IMR-90 (cell line): ENCODE measurements around the gene CHMP6. TPM values are rescaled to one million over a fixed set of nuclear protein-coding genes. Genes with fewer than 3 reads are reported as not detected.

Experiments
- ATAC-seq: fragments of 200-7000 bp; cut with Tn5 transposase; 2 replicates; pipeline ENCODE4 v1.9.1; 2020; ENCODE audit warnings: low read depth, mild to moderate bottlenecking, moderate library complexity
- BruUV-seq: library from RNA; stranded (reverse); fragments of 400-500 nt; replicated peaks from 2 replicates; lab custom pipeline; 2021; lab: Mats Ljungman, UMichigan
- CTCF ChIA-PET: fragments of 300-600 bp; formaldehyde crosslinking; extraction: SDS; loops from one replicate; lab custom pipeline; 2021; ENCODE audit warnings: antibody characterized with exemption; lab: Yijun Ruan, JAX
- POLR2A ChIA-PET: fragments of 300-600 bp; sonication (Branson Sonifier 250); formaldehyde crosslinking; loops from one replicate; lab custom pipeline; 2022; ENCODE audit warnings: antibody characterized with exemption; ENCODE audit not compliant: unreplicated experiment; lab: Charles Lee
- DNase-seq: peaks from one replicate; pipeline ENCODE4 v3.0.0; 2013
- H2AFZ ChIP-seq: replicated peaks from 2 replicates; pipeline ENCODE3; 2013; ENCODE audit warnings: low read length, mild to moderate bottlenecking; ENCODE audit not compliant: poor library complexity
- H2AK5ac ChIP-seq: 2 replicates; pipeline ENCODE4 v1.6.1; 2013; ENCODE audit warnings: low read depth, low read length, inconsistent platforms
- H2AK9ac ChIP-seq: replicated peaks from 2 replicates; pipeline ENCODE3; 2013; ENCODE audit warnings: mild to moderate bottlenecking, low read depth, low read length, moderate library complexity; ENCODE audit not compliant: poor library complexity
- H2BK120ac ChIP-seq: 2 replicates; pipeline ENCODE4 v1.6.1; 2013; ENCODE audit warnings: low read depth, low read length, inconsistent platforms
- H2BK15ac ChIP-seq: 3 replicates; pipeline ENCODE4 v1.6.1; 2013; ENCODE audit warnings: low read depth, low read length, inconsistent platforms
- H2BK20ac ChIP-seq: 2 replicates; pipeline ENCODE4 v1.6.1; 2013; ENCODE audit warnings: low read depth, mild to moderate bottlenecking, inconsistent platforms, low read length, moderate library complexity
- H2BK5ac ChIP-seq: 2 replicates; pipeline ENCODE4 v1.6.1; 2013; ENCODE audit warnings: mild to moderate bottlenecking, low read depth, low read length, inconsistent platforms; ENCODE audit not compliant: poor library complexity, severe bottlenecking
- H3K14ac ChIP-seq: replicated peaks from 2 replicates; pipeline ENCODE4 v1.6.1; 2013; ENCODE audit warnings: low read depth, low read length, inconsistent platforms
- H3K18ac ChIP-seq: 2 replicates; pipeline ENCODE4 v1.6.1; 2013; ENCODE audit warnings: low read depth, low read length, control low read depth
- H3K23ac ChIP-seq: 2 replicates; pipeline ENCODE4 v1.6.1; 2013; ENCODE audit warnings: low read depth, low read length, inconsistent platforms
- H3K27ac ChIP-seq: 2 replicates; pipeline ENCODE4 v1.5.1; 2013; ENCODE audit warnings: mild to moderate bottlenecking, control low read depth, low read length; ENCODE audit not compliant: insufficient read depth
- H3K27me3 ChIP-seq: 2 replicates; pipeline ENCODE4 v1.6.1; 2013; ENCODE audit warnings: low read length; ENCODE audit not compliant: control insufficient read depth, insufficient read depth
- H3K36me3 ChIP-seq: 2 replicates; pipeline ENCODE4 v1.6.1; 2013; ENCODE audit warnings: low read length, mixed read lengths; ENCODE audit not compliant: control insufficient read depth, insufficient read depth
- H3K4ac ChIP-seq: 2 replicates; pipeline ENCODE4 v1.6.1; 2013; ENCODE audit warnings: low read depth, low read length, inconsistent platforms
- H3K4me1 ChIP-seq: 2 replicates; pipeline ENCODE4 v1.6.1; 2013; ENCODE audit warnings: low read length, mixed read lengths; ENCODE audit not compliant: control insufficient read depth, insufficient read depth
- H3K4me2 ChIP-seq: 2 replicates; pipeline ENCODE4 v1.6.1; 2013; ENCODE audit warnings: low read depth, mild to moderate bottlenecking, control low read depth, low read length, moderate library complexity
- H3K4me3 ChIP-seq: 2 replicates; pipeline ENCODE4 v1.5.1; 2013; ENCODE audit warnings: low read depth, mild to moderate bottlenecking, control low read depth, low read length, moderate library complexity; ENCODE audit not compliant: insufficient read depth
- H3K56ac ChIP-seq: 2 replicates; pipeline ENCODE4 v1.6.1; 2013; ENCODE audit warnings: low read length, inconsistent platforms; ENCODE audit not compliant: insufficient read depth; ENCODE audit errors: extremely low read depth
- H3K79me1 ChIP-seq, 2 experiments: 2 replicates each; pipeline ENCODE4 v1.6.1; 2013; ENCODE audit warnings: low read length in 2 of 2, inconsistent platforms in 1 of 2, low read depth in 1 of 2
- H3K9ac ChIP-seq: 2 replicates; pipeline ENCODE4 v1.6.1; 2013; ENCODE audit warnings: low read depth, low read length, control low read depth
- H3K9me1 ChIP-seq: 2 replicates; pipeline ENCODE4 v1.6.1; 2013; ENCODE audit warnings: low read length, inconsistent platforms; ENCODE audit not compliant: insufficient read depth
- H3K9me3 ChIP-seq: 2 replicates; pipeline ENCODE4 v1.6.1; 2013; ENCODE audit warnings: low read length; ENCODE audit not compliant: control insufficient read depth, insufficient read depth
- H4K20me1 ChIP-seq: 2 replicates; pipeline ENCODE4 v1.6.1; 2013; ENCODE audit warnings: low read length, inconsistent platforms; ENCODE audit not compliant: insufficient read depth
- H4K5ac ChIP-seq: 2 replicates; pipeline ENCODE4 v1.6.1; 2013; ENCODE audit warnings: mild to moderate bottlenecking, low read depth, low read length, control low read depth
- H4K8ac ChIP-seq, 2 experiments: 2 replicates each; pipeline ENCODE4 v1.6.1; 2013; ENCODE audit warnings: low read depth in 2 of 2, low read length in 2 of 2, control low read depth in 1 of 2, inconsistent platforms in 1 of 2
- H4K91ac ChIP-seq: 2 replicates; pipeline ENCODE4 v1.6.1; 2013; ENCODE audit warnings: low read depth, low read length, inconsistent platforms; ENCODE audit not compliant: insufficient read depth
- BHLHE40 ChIP-seq: fragments of 150-350 bp; IDR thresholded peaks from 2 replicates; pipeline ENCODE4 v1.6.1; 2016; ENCODE audit warnings: mild to moderate bottlenecking, low read depth, low read length
- FOS ChIP-seq: fragments of 150-350 bp; IDR thresholded peaks from 2 replicates; pipeline ENCODE4 v1.6.1; 2016; ENCODE audit warnings: low read depth, low read length
- MAFK ChIP-seq: IDR thresholded peaks from 2 replicates; pipeline ENCODE4 v1.6.1; 2012; ENCODE audit warnings: low read depth, low read length, improper control_type of control experiment
- MAZ ChIP-seq: IDR thresholded peaks from 2 replicates; pipeline ENCODE4 v1.6.1; 2012; ENCODE audit warnings: low read depth, mild to moderate bottlenecking, low read length, improper control_type of control experiment, moderate library complexity, borderline replicate concordance
- NFE2L2 ChIP-seq: fragments of 150-350 bp; IDR thresholded peaks from 2 replicates; pipeline ENCODE4 v1.6.1; 2016; ENCODE audit warnings: low read depth, mild to moderate bottlenecking, low read length
- POLR2A ChIP-seq: IDR thresholded peaks from 2 replicates; pipeline ENCODE4 v1.6.1; 2012; ENCODE audit warnings: mild to moderate bottlenecking, low read depth, low read length
- RAD21 ChIP-seq: IDR thresholded peaks from 2 replicates; pipeline ENCODE4 v1.6.1; 2012; ENCODE audit warnings: low read length, improper control_type of control experiment
- SMC3 ChIP-seq: fragments of 150-350 bp; IDR thresholded peaks from 2 replicates; pipeline ENCODE4 v1.6.1; 2016; ENCODE audit warnings: low read depth, mild to moderate bottlenecking, antibody characterized with exemption, low read length, moderate library complexity
- WGBS, 2 experiments: methylation state at CpG; one replicate each; pipeline versions ENCODE4 v1.1.5 to v1.1.7; 2013; ENCODE audit warnings: missing lambda C conversion rate in 2 of 2; ENCODE audit not compliant: insufficient read length in 1 of 2; ENCODE audit errors: extremely low coverage in 2 of 2; 5-methylcytosine and 5-hydroxymethylcytosine counted together
- dilution Hi-C: fragments of 300-500 bp; cut with HindIII; formaldehyde crosslinking; loops from one replicate; pipeline ENCODE4 v1.14.3; 2018; ENCODE audit warnings: low sequenced_read_pairs; ENCODE audit not compliant: unreplicated experiment
- in situ Hi-C: fragments of 300-500 bp; cut with MboI; formaldehyde crosslinking; loops from 3 replicates; pipeline ENCODE4 v1.14.3; 2019; ENCODE audit warnings: low sequenced_read_pairs, inconsistent platforms, mixed read lengths
- intact Hi-C: fragments of 100-400 bp; cut with micrococcal nuclease; formaldehyde crosslinking; loops from 2 replicates; pipeline ENCODE4 v1.10.0; 2022
- polyA plus RNA-seq, 3 experiments: library from polyadenylated mRNA; depleted of rRNA; stranded (reverse); fragments of >200 nt; gene quantifications; 2 replicates each; pipeline ENCODE4 v1.2.3, GENCODE V29; 2012; ENCODE audit warnings: low replicate concordance in 1 of 3
- total RNA-seq: library from RNA; depleted of rRNA; stranded (reverse); fragments of >200 nt; gene quantifications from 2 replicates; pipeline ENCODE4 v1.2.3, GENCODE V29; 2012
- TF ChIP-seq, protein P1 (sequence below): fragments of 150-350 bp; IDR thresholded peaks from 2 replicates; pipeline ENCODE4 v1.6.1; 2016; ENCODE audit warnings: low read depth, mild to moderate bottlenecking, low read length, moderate library complexity, borderline replicate concordance

The CHMP6 gene
- total and polyA plus RNA-seq, 2 of the 4 experiments (the other 2 are of a cell fraction), result 5.0 to 40.3 TPM

DNA sequence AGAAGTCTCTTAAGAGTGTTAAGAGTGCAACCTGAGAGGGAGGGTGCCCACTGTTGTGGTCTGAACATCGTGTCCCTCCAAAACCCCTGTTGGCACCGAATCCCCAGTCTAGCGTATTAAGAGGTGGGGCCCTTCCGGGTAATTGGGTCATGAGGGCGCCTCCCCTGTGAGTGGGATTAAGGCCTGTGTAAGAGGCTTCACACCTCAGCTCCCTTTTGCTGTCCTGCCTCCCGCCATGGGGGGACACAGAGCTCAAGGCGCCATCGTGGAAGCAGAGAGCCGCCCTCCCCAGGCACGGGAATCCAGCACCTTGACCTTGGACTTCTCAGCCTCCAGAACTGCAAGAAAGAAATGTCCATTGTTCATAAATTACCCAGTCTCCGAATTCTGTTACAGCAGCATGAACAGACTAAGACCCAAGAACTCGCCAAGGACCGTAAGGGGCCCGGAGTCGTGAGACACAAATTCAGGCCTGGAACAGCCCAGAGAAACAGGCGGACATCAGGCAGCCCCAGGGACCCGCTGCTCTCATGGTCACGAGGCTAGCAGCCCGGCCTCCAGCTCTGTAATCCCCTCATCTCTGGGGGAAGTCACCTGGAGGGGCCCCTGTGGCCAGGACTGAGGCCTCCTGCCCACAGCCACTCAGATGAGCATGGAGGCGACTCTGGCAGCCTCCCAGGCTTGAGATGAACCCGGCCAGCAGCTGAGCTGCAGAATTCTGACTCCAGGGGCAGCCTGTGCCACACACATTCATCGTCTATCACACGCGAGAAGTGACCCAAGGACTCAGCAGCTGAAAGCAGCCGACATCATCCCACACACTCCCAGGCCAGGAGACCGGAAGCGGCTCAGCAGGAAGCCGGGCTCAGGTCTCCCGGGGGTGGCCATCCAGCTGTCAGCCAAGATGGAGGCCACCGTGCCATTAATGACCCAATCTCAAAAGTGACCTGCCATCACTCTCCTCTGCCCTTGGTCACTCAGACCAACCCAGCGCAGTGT is 12.8 kb upstream of the CHMP6 start:
- Histone ChIP-seq H3K4me2 (no peak overlapping the region), H4K8ac (no peak overlapping the region; a peak in 1 of 4 replicates), H3K27me3 (no peaks in the 10 kb centered on the region), H3K14ac (no peak overlapping the region), H2BK20ac (no peak overlapping the region), H2AK5ac (no peak overlapping the region), H3K56ac (no peak overlapping the region), H4K91ac (no peak overlapping the region), H2BK120ac (no peak overlapping the region), H3K4me1 (no peaks in the 10 kb centered on the region; the same call in 1 of the 2 replicates), H3K36me3 (no peaks in the 10 kb centered on the region), H3K9me1 (0 out of 2 replicates have a peak, but pooled peaks cover 2% of the 10 kb centered on the region), H2AK9ac (no peak overlapping the region), H3K79me1 (no peaks in the 10 kb centered on the region), H3K18ac (no peak overlapping the region), H3K9me3 (peaks cover 2% of the 10 kb centered on the region), H3K4me3 (no peak overlapping the region), H2BK15ac (no peak overlapping the region; the same call in 2 of the 3 replicates), H3K27ac (no peak overlapping the region), H3K9ac (no peak overlapping the region), H4K20me1 (no peaks in the 10 kb centered on the region), H3K23ac (no peak overlapping the region), H4K5ac (no peak overlapping the region), H2BK5ac (no peak overlapping the region), H2AFZ (peak overlapping the region; percentile 23), H3K4ac (peak overlapping the region; percentile 40; the same call in 1 of the 2 replicates)
- no TSS peak for BruUV-seq
- ATAC-seq (no peak), DNase-seq (peak; percentile 22)
- POLR2A ChIA-PET, result no interaction called here
- in situ Hi-C loops (loop anchor here (5.0 kb wide), 1 partner anchor 401 kb away; no protein-coding TSS in a partner anchor), intact Hi-C loops (no loop called here), dilution Hi-C loops (no loop called here)
- TF ChIP-seq MAZ, result no peak
- TF ChIP-seq MAFK, result no peak
- TF ChIP-seq, protein P1, sequence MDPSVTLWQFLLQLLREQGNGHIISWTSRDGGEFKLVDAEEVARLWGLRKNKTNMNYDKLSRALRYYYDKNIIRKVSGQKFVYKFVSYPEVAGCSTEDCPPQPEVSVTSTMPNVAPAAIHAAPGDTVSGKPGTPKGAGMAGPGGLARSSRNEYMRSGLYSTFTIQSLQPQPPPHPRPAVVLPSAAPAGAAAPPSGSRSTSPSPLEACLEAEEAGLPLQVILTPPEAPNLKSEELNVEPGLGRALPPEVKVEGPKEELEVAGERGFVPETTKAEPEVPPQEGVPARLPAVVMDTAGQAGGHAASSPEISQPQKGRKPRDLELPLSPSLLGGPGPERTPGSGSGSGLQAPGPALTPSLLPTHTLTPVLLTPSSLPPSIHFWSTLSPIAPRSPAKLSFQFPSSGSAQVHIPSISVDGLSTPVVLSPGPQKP, result no peak
- no peak for TF ChIP-seq FOS
- no peak for TF ChIP-seq POLR2A
- TF ChIP-seq NFE2L2, result no peak
- no peak for TF ChIP-seq RAD21
- TF ChIP-seq BHLHE40, result no peak
- TF ChIP-seq SMC3, result no peak
- CTCF ChIA-PET, result no interaction called here
- WGBS, 2 experiments, result 81% methylated on average over 13 of the region's 31 CpGs; no CpG with 5 or more reads in 1 of the 2 experiments
